ENCODE data around the gene PYM1.

PYM1 gene

DNA sequence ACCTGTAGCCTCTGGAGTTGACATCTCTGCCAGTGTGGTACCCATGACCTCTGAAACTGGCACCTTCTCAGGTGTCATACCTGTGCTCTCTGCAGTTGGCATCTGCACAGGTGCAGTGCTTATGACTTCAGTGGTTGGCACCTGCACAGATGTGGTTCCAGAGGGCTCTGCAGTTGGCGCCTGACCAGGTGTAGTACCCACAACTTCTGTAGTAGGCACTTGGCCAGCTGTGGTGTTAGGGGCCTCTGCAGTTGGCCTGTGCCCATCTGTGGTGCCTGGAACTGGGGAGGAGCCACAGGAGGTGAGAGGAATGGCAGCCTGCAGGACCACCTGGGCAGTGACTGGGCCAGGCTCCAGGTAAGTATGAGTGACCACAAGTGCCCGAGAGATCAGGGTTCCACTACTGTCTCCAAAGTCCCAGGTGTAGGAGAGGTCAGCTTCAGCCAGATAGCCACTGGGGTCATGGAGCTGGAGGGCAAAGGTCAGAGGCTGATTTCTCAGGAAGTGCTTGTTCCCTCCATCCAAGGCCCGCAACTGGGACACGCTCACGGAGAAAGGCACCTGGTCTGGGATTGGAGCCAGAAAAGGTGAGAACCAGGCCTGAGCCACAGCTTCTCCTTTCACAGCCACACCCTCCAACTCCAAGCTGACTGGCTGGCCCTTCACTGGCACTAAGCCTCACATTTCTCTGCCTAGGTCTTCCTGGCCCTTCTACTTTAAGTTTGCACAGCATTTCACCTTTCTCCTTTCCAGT, 29.6 kb upstream of the PYM1 start:
- no peak overlapping the region for H2AFZ ChIP-seq (ENCODE audit: low read length)
- H3K9me3 ChIP-seq (ENCODE audit: low read length): no peaks in the 10 kb centered on the region
- TF ChIP-seq EZH2 (IDR thresholded peaks at IDR 0.05; ENCODE audit: borderline replicate concordance, low read length): no peak
- TF ChIP-seq, protein P1, sequence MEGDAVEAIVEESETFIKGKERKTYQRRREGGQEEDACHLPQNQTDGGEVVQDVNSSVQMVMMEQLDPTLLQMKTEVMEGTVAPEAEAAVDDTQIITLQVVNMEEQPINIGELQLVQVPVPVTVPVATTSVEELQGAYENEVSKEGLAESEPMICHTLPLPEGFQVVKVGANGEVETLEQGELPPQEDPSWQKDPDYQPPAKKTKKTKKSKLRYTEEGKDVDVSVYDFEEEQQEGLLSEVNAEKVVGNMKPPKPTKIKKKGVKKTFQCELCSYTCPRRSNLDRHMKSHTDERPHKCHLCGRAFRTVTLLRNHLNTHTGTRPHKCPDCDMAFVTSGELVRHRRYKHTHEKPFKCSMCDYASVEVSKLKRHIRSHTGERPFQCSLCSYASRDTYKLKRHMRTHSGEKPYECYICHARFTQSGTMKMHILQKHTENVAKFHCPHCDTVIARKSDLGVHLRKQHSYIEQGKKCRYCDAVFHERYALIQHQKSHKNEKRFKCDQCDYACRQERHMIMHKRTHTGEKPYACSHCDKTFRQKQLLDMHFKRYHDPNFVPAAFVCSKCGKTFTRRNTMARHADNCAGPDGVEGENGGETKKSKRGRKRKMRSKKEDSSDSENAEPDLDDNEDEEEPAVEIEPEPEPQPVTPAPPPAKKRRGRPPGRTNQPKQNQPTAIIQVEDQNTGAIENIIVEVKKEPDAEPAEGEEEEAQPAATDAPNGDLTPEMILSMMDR (IDR thresholded peaks at IDR 0.05; ENCODE audit: low read length): no peak
- no peak overlapping the region for H3K4me3 ChIP-seq (ENCODE audit: low read depth, low read length, poor library complexity, severe bottlenecking)
- no peaks in the 10 kb centered on the region for H3K27me3 ChIP-seq (ENCODE audit: insufficient read depth, low read length)
- H3K36me3 ChIP-seq (ENCODE audit: insufficient read depth, low read length): peaks cover 21% of the 10 kb centered on the region
- no peaks in the 10 kb centered on the region for H3K79me2 ChIP-seq (ENCODE audit: insufficient read depth, low read length)
- H3F3A ChIP-seq (ENCODE audit: insufficient read depth, low read length): no peaks in the 10 kb centered on the region
- H3K9ac ChIP-seq (ENCODE audit: low read length): no peak overlapping the region
- no peak overlapping the region for H3K27ac ChIP-seq (ENCODE audit: low read depth, low read length, poor library complexity, severe bottlenecking)
- no peaks in the 10 kb centered on the region for H3K9me2 ChIP-seq (ENCODE audit: low read depth, low read length)
- H3K4me2 ChIP-seq (ENCODE audit: low read length): no peak overlapping the region
- no peaks in the 10 kb centered on the region for H4K20me1 ChIP-seq (ENCODE audit: insufficient read depth, low read length)
- H3K4me1 ChIP-seq (ENCODE audit: insufficient read depth, low read length, severe bottlenecking): no peaks in the 10 kb centered on the region

DNA sequence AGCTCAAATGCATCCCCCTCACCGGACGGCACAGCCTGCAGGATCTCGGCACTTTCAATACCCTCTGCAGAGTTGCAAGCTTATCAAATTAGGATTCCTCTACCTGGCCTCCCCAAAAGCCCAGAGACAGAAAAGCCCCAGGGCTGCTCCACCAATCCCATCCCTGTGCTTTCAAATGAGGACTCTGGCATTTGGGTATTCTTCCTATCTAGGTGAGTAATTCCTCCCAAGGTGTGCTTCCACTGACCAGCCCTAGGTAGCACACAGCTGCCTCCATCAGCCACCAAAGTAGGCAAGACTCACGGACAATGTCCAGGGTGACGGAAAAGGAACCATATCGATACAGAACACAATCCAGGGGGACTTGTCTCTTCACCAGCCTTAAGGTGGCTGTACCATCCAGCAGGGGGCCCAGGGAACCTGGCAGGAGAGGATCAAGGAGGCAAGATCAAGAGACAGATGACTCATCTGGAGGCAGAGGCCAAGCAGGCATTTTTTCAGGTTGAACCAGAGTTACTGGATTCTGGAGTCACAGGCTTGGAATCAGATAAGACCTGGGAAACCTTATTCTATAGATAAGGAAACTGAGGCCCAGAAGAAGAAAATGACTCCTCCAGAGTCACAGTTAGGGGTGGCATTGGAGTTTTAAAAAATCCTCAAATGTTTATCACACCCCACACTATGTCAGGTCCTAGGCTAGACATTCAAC, 28.3 kb upstream of the PYM1 start:
- TF ChIP-seq, protein P1 (IDR thresholded peaks at IDR 0.05; ENCODE audit: low read length): peak; percentile 50
- no peak for TF ChIP-seq EZH2 (IDR thresholded peaks at IDR 0.05; ENCODE audit: borderline replicate concordance, low read length)

DNA sequence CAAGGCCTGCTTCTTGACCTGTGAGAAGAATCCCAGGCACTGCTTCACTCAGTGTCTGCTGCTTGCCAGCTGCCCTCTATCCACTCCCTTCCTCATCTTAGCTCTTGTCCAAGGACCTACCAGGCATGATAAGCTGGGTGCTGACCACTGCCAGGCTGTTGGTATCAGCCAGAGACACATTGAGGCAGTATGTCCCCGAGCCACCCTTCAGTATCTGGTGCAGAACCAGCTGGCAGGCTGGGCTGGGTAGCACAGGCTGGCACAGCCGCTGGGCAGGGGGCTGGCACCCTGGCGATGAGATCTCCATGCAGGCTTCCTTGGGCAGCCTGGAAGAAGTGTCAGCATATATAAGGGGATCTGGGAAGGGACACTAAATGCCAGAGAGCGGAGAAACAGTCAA, 27.6 kb upstream of the PYM1 start:
- no peak overlapping the region for H3K9ac ChIP-seq (ENCODE audit: low read length)
- no peaks in the 10 kb centered on the region for H3K79me2 ChIP-seq (ENCODE audit: insufficient read depth, low read length)
- no peaks in the 10 kb centered on the region for H3K27me3 ChIP-seq (ENCODE audit: insufficient read depth, low read length)
- H3K4me3 ChIP-seq (ENCODE audit: low read depth, low read length, poor library complexity, severe bottlenecking): no peak overlapping the region
- no peak overlapping the region for H3K4me2 ChIP-seq (ENCODE audit: low read length)
- H4K20me1 ChIP-seq (ENCODE audit: insufficient read depth, low read length): no peaks in the 10 kb centered on the region
- TF ChIP-seq, protein P1 (IDR thresholded peaks at IDR 0.05; ENCODE audit: low read length): no peak
- no peaks in the 10 kb centered on the region for H3K9me3 ChIP-seq (ENCODE audit: low read length)
- no peaks in the 10 kb centered on the region for H3K9me2 ChIP-seq (ENCODE audit: low read depth, low read length)
- H3K27ac ChIP-seq (ENCODE audit: low read depth, low read length, poor library complexity, severe bottlenecking): no peak overlapping the region
- H2AFZ ChIP-seq (ENCODE audit: low read length): no peak overlapping the region
- peaks cover 36% of the 10 kb centered on the region for H3K36me3 ChIP-seq (ENCODE audit: insufficient read depth, low read length)
- H3F3A ChIP-seq (ENCODE audit: insufficient read depth, low read length): no peaks in the 10 kb centered on the region
- no peaks in the 10 kb centered on the region for H3K4me1 ChIP-seq (ENCODE audit: insufficient read depth, low read length, severe bottlenecking)

More for the DNA sequence above, 28.3 kb upstream of the PYM1 start:
- no peaks in the 10 kb centered on the region for H3K79me2 ChIP-seq (ENCODE audit: insufficient read depth, low read length)
- peaks cover 35% of the 10 kb centered on the region for H3K36me3 ChIP-seq (ENCODE audit: insufficient read depth, low read length)
- H3K27me3 ChIP-seq (ENCODE audit: insufficient read depth, low read length): no peaks in the 10 kb centered on the region
- H3K27ac ChIP-seq (ENCODE audit: low read depth, low read length, poor library complexity, severe bottlenecking): no peak overlapping the region
- H4K20me1 ChIP-seq (ENCODE audit: insufficient read depth, low read length): no peaks in the 10 kb centered on the region
- no peak overlapping the region for H2AFZ ChIP-seq (ENCODE audit: low read length)
- H3K9ac ChIP-seq (ENCODE audit: low read length): no peak overlapping the region
- no peaks in the 10 kb centered on the region for H3K4me1 ChIP-seq (ENCODE audit: insufficient read depth, low read length, severe bottlenecking)
- H3K9me2 ChIP-seq (ENCODE audit: low read depth, low read length): no peaks in the 10 kb centered on the region
- no peak overlapping the region for H3K4me3 ChIP-seq (ENCODE audit: low read depth, low read length, poor library complexity, severe bottlenecking)
- no peaks in the 10 kb centered on the region for H3K9me3 ChIP-seq (ENCODE audit: low read length)
- no peak overlapping the region for H3K4me2 ChIP-seq (ENCODE audit: low read length)
- no peaks in the 10 kb centered on the region for H3F3A ChIP-seq (ENCODE audit: insufficient read depth, low read length)

Data from OCI-LY1 (cell line).